ENCODE measurements around the gene ADARB1.

The ADARB1 gene

DNA sequence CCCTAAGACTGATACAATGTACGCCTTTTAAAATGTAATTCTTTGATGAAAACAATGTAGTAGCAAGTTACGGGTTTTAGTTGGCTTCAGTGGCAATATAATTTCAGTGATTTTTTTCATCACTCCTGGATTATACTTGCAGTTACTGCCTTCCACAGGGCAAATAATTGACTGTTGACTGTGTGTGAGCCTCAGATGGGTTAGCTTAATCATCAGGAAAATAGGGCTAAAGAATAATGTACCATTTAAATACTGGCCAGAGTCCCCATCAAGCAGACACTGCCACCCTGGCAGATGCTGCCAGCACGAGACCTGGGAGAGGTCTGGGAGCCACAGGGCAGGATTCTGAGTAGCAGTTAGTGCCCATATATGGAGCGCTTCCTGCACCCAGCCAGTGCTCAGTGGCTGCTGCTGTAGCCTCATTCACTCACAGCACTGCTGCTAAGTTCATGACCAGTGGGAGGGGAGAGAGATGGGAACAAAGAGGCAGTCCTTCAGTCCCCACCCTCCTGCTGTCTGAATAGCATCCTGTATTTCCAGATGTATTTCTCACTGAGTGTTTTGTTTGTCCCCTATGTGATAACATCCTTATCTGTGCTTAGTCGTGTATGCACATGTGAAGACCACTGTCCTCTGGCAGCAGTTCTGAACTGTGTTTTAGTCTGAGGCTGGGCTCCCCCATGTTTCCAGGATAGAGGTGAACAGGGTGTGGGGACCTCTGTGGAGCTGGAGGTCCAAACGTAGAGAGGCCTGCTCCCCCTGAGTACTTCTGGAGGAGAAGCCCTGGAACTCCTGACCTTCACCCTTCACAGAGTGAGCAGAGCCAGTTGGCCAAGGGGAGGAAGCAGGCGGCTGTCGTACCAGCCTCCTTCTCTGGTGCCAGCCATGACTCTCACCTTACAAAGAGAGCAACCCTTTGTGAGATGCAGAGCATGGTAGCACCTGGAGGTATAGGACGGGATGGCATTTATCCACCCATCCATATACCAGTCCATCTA is 80.4 kb downstream of the ADARB1 start:
- peak; percentile 12 to 51 for DNase-seq

DNA sequence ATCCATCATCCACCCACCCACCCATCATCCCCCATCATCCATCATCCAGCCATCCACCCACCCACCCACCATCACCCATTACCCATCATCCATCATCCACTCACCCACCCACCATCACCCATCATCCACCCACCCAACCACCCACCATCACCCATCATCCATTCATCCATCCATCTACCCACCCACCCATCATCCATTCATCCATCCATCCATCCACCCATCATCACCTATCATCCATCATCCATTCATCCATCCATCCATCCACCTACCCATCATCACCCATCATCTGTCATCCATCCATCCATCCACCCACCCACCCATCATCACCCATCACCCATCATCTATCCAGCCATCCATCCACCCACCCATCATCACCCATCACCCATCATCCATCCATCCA is 81.5 kb downstream of the ADARB1 start:
- DNase-seq = no peak

DNA sequence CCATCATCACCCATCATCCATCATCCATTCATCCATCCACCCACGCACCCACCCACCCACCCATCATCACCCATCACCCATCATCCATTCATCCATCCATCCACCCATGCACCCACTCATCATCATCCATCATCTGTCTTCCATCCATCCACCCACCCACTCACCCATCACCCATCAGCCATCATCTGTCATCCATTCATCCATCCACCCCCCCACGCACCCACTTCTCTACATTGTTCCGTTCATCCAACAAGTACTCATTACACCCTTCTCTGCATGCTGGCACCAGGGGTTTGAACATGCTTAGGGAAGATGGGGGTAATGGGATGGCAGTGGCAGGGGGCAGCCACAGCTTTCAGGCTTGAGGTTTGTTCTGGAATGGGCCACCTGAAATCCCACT is 82.1 kb downstream of the ADARB1 start:
- DNase-seq = no peak

GRCh38 chr21:45157932-45158331 is 83.6 kb downstream of the ADARB1 start:
- DNase-seq = no peak

DNA sequence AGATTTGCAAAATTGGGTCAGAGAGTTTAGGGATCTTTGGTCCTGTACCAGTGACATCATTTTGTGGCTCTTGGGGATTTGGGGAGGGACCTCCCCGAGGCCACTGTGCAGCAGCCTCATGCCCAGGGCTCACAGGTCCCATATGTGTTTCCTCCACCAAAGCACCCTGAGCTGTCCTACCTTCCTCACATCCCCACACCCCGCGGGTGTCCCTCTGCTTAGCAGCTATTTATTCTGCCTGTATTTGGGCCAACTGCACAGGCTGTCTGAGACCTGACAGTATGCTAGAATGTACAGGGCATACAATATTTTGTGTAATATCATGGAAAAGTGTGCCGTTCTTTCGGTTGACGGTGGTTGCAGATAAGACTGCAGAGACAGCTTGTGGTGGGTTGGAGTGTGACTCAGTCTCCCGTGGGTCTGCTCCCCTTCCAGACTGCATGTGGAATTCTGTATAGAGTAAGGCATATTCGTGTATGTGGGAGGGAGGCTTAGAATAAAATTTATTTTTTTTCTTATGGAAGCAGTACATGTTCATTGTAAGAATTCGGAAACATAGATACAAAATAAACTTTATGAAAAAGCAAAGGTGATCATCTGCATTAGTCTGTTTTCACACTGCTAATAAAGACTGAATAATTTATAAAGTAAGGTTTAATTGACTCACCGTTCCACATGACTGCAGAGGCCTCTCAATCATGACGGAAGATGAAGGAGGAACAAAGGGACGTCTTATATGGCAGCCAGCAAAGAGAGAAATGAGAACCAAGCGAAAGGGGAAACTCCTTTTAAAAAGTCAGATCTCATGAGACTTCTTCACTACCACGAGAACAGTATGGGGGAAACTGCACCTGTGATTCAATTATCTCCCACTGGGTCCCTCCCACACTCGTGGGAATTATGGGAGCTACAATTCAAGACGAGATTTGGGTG is 84.4 kb downstream of the ADARB1 start:
- DNase-seq = no peak

DNA sequence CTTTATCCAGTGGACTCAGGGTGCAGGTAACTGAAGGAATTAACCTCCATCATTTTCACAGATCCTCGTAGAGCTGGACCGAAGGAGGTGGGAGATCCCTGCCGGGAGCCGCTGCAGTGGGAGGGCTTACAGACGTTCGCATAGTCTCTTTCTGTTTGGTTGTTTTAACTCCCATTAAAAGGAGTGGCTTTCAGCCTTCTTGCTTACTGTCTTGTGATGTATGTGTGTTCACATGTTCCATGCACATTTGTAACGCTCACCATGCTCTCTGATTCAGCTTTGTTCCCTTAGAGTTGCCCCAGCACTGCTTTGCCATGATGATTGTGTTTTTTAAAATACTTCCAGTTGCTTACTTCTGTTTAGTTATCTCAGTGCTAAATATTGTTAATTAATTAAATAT is 85.8 kb downstream of the ADARB1 start:
- no peak for DNase-seq

DNA sequence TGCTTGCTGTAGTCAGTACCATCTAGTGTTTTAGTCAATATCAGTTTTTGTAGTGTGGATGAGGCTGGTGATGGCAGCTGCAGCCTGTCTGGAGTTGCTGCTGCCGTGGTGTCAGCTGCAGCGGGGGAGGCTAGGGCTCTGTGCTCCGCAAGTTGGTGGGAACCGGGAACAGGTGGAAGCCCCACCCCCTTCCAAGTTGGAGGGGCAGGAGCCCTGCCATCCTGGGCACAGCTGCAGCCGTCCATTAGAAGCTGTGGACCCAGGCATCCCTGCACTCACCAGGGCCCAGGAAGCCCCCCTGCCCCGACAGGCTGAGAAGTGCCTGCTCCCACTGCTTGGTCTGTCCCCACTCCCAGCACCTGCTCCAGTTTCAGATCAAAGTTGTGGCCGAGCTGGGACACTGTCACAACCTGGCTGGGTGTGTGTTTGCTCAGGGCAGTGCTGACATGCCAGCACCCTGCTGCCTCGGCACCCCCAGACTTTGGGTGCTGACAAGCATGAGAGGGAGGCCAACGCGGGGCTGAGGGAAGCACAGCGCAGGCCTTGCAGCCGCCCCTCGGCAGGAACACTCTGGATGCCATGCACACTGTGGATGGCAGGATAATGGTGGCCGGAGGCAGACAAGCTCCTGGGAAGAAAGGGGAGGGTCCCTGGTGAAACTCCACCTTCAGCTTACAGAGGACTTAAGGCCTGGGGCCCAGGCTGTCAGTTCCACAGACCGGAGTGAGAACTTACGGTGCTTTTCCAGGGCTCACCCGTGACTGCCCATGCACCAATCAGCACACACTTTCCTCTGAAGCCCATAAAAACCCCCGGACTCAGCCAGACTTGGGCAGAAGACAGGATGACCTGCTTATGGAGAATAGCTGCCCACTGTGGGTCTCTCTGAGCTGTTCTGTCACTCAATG is 86.9 kb downstream of the ADARB1 start:
- DNase-seq = no peak

DNA sequence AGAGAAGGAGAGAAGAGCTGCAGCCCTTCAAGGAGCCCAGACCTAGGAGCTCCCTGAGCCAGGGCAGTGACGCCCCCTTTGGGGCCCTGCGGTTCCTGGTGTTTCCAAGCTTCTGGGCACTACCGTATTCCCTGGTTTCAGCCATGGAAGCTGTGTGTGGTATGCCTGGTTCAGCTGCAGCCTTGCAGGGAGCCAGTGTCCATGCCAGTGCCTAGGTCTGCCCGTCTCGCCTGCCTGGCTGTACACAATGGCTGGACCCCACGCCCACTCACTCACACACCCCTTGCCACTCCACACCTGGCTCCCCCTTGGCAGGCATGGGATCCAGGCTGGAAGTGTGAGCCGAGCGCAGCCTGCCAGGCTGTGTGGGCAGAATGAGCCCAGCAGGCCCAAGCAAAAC is 87.7 kb downstream of the ADARB1 start:
- DNase-seq = no peak

GRCh38 chr21:45162809-45163208 is 88.4 kb downstream of the ADARB1 start:
- DNase-seq = no peak

GRCh38 chr21:45163413-45164123 is 89.2 kb downstream of the ADARB1 start:
- DNase-seq = no peak

DNA sequence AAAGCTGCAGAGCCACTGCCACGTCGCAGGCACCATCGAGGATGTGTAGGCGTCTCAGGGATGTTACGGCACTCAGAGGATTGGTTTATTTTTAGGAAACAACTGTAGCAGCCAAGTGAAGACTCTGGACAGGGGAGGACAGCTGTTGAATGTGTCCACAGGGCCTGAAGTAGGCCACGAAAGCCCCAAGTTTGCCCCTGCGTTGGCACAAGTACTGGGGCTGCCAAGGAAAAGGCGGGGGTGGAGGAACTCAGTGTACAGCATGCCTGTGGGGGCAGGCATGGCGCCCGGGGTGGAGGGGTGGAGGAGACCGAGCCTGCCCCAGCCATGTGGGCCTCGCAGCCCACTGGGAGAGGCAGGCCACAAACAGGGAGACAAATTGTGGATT is 89.7 kb downstream of the ADARB1 start:
- DNase-seq = no peak

DNA sequence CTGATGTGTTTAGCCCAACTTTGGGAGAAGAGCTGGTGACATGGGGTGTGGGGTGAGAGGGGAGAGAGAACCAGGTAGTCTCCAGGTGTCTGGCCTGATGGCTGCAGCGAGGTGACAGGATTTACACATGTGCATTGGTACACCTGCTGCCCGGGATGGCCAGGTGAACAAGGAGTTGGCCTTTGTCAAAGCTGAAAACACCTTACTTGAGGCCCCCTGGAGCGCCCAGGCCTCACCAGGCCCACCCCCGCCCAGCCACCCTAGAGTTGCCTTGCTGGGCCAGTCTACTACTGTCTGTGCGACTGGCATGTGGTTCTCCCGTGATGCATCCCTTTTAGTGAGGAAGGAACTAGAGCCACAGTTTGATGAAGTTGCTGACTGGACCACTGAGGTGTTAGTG is 90.5 kb downstream of the ADARB1 start:
- no peak for DNase-seq

GRCh38 chr21:45166931-45167330 is 92.6 kb downstream of the ADARB1 start:
- no peak for DNase-seq

- no peak for DNase-seq
These were observed 93.4 kb downstream of the ADARB1 start for GRCh38 chr21:45167796-45168222.

- no peak for DNase-seq
These were observed 94.1 kb downstream of the ADARB1 start for GRCh38 chr21:45168522-45168921.

GRCh38 chr21:45169001-45169400 is 94.6 kb downstream of the ADARB1 start:
- no peak for DNase-seq

- DNase-seq = no peak
These were observed 95.3 kb downstream of the ADARB1 start for GRCh38 chr21:45169682-45170081.

- no peak for DNase-seq
These were observed 96.6 kb downstream of the ADARB1 start for GRCh38 chr21:45170987-45171386.

DNA sequence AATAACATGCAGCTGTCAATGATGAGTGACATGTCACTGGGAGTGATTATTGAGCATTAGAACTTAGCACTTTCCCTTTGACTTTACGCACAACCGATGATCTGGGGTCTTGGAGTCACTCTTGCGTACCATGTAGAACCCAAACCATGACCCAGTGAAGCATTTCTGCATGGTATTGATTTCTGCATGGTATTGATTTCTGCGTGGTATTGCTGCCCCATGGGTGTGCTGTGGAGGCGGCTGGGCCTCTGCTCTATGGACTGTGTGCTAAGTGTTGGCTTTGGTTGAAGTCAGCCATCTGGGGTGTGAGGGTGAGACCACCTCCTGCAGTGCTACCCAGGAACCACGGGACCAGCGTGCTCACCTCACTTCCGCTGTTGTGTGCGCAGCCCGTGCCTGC is 98.0 kb downstream of the ADARB1 start:
- DNase-seq = no peak

DNA sequence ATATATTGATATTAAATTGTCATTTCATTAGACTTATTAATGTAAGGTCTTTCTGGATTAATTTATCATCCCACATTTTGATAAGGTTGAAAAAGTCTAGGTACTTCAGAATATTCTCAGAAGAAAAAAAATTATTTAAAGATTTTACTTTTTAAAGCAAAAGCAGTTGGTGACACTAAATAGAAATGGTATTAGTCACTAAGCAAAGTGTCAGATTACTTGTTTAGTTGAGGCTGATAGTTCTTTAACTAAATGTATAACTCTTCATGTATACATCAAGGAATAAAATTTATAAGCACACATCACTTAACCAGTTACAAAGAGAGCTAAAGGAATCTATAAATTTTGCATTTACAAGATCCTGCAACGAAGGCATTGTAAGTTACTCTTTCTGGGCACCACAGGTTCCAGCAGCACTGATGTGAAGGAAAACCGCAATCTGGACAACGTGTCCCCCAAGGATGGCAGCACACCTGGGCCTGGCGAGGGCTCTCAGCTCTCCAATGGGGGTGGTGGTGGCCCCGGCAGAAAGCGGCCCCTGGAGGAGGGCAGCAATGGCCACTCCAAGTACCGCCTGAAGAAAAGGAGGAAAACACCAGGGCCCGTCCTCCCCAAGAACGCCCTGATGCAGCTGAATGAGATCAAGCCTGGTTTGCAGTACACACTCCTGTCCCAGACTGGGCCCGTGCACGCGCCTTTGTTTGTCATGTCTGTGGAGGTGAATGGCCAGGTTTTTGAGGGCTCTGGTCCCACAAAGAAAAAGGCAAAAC is 101.1 kb downstream of the ADARB1 start:
- no peak for DNase-seq

DNA sequence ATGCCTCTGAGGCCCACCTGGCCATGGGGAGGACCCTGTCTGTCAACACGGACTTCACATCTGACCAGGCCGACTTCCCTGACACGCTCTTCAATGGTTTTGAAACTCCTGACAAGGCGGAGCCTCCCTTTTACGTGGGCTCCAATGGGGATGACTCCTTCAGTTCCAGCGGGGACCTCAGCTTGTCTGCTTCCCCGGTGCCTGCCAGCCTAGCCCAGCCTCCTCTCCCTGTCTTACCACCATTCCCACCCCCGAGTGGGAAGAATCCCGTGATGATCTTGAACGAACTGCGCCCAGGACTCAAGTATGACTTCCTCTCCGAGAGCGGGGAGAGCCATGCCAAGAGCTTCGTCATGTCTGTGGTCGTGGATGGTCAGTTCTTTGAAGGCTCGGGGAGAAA is 101.8 kb downstream of the ADARB1 start:
- no peak for DNase-seq

Data from CD4-positive, alpha-beta T cell treated with Interleukin-1 beta for 1 hour (primary cell).